K562 (cell line): ENCODE data around the gene BCR. TPM values are rescaled to one million over a fixed set of nuclear protein-coding genes. Genes with fewer than 3 reads are reported as not detected.

ENCODE experiments used
- ATAC-seq: fragments of 200-7000 bp; cut with Tn5 transposase; 3 replicates; pipeline ENCODE4 v1.9.1; 2020; ENCODE audit warnings: moderate library complexity
- BruUV-seq: library from RNA; stranded (reverse); fragments of 400-500 nt; replicated peaks from 2 replicates; lab custom pipeline; 2021; lab: Mats Ljungman, UMichigan
- CTCF ChIA-PET: fragments of 300-600 bp; formaldehyde crosslinking; extraction: SDS; loops from one replicate; lab custom pipeline; 2021; ENCODE audit warnings: low intra/inter-chr PET ratio; lab: Yijun Ruan, JAX
- POLR2A ChIA-PET: fragments of 300-600, 350-650 bp; sonication (Branson Sonifier 250); formaldehyde crosslinking; extraction: SDS; loops from one replicate; lab custom pipeline; 2021; ENCODE audit warnings: antibody characterized with exemption, inconsistent platforms; lab: Yijun Ruan, JAX
- DNase-seq, 4 experiments: peaks; one replicate each; pipeline versions ENCODE4 v3.0.0 to v3.0.0-alpha.2; 2011 to 2018; ENCODE audit warnings: low spot score in 3 of 4, mixed read lengths in 3 of 4; ENCODE audit errors: extremely low read depth in 1 of 4
- FAIRE-seq: peaks from 2 replicates; lab custom pipeline; 2011; peaks lifted over from hg19 to GRCh38; lab: Jason Lieb, UNC
- H2AFZ ChIP-seq: 2 replicates; pipeline ENCODE4 v1.6.0; 2011; ENCODE audit warnings: low read depth, low read length, control low read depth, inconsistent platforms
- H3K27ac ChIP-seq: fragments of 200-600 bp; 3 replicates; pipeline ENCODE4 v1.8.0; 2011; ENCODE audit warnings: low read depth, mild to moderate bottlenecking, control low read depth, inconsistent platforms, low read length, moderate library complexity, mixed read lengths; ENCODE audit errors: extremely low read depth
- H3K27me3 ChIP-seq, 2 experiments: fragments of 300-600 bp in 1 of 2; 2 replicates in 1 of 2; 3 replicates in 1 of 2; pipeline versions ENCODE4 v1.6.0 to v1.8.0; 2011; ENCODE audit warnings: inconsistent platforms in 2 of 2, low read length in 2 of 2, mild to moderate bottlenecking in 1 of 2, mixed read lengths in 1 of 2, moderate library complexity in 1 of 2; ENCODE audit not compliant: control insufficient read depth in 2 of 2, insufficient read depth in 2 of 2
- H3K36me3 ChIP-seq: fragments of 300-600 bp; 3 replicates; pipeline ENCODE4 v1.8.0; 2011; ENCODE audit warnings: mild to moderate bottlenecking, low read length, inconsistent platforms; ENCODE audit not compliant: control insufficient read depth, insufficient read depth
- H3K4me1 ChIP-seq, 2 experiments: fragments of 200-600 bp in 1 of 2; replicated peaks in 1 of 2; 2 replicates in 1 of 2; 3 replicates in 1 of 2; pipeline versions ENCODE4 v1.5.1 to v1.8.0; 2011; ENCODE audit warnings: inconsistent platforms in 2 of 2, low read length in 2 of 2, mild to moderate bottlenecking in 1 of 2, mixed read lengths in 1 of 2, moderate library complexity in 1 of 2; ENCODE audit not compliant: control insufficient read depth in 2 of 2, insufficient read depth in 2 of 2
- H3K4me2 ChIP-seq: 2 replicates; pipeline ENCODE4 v1.6.1; 2011; ENCODE audit warnings: low read length, control low read depth, inconsistent platforms, mixed read lengths; ENCODE audit not compliant: insufficient read depth
- H3K4me3 ChIP-seq: fragments of 200-600 bp; sonication (generic), shearing (Covaris generic); 2 replicates; pipeline ENCODE4 v1.5.1; 2016; ENCODE audit warnings: control low read depth, inconsistent platforms
- H3K79me2 ChIP-seq: fragments of 200-600 bp; 3 replicates; pipeline ENCODE4 v1.8.0; 2011; ENCODE audit warnings: low read length, inconsistent platforms; ENCODE audit not compliant: control insufficient read depth, insufficient read depth
- H3K9ac ChIP-seq, 2 experiments: 2 replicates each; pipeline versions ENCODE4 v1.6.0 to v1.6.1; 2011; ENCODE audit warnings: low read depth in 2 of 2, low read length in 2 of 2, control low read depth in 1 of 2, inconsistent platforms in 1 of 2, mild to moderate bottlenecking in 1 of 2, mixed read lengths in 1 of 2; ENCODE audit not compliant: insufficient read depth in 1 of 2
- H3K9me1 ChIP-seq: one replicate; pipeline ENCODE4 v1.6.0; 2011; ENCODE audit warnings: inconsistent platforms, mild to moderate bottlenecking, low read length, moderate library complexity; ENCODE audit not compliant: control insufficient read depth, insufficient read depth
- H3K9me3 ChIP-seq: replicated peaks from 2 replicates; pipeline ENCODE4 v1.5.1; 2011; ENCODE audit warnings: low read depth, low read length, inconsistent platforms; ENCODE audit not compliant: control insufficient read depth, insufficient read depth
- H4K20me1 ChIP-seq: replicated peaks from 2 replicates; pipeline ENCODE4 v1.6.1; 2011; ENCODE audit warnings: low read length, inconsistent platforms, mixed read lengths; ENCODE audit not compliant: control insufficient read depth, insufficient read depth
- DIDO1 ChIP-seq: fragments of 450-650 bp; IDR thresholded peaks from 2 replicates; pipeline ENCODE4 v1.6.1; 2016; ENCODE audit warnings: low read depth, missing biosample characterization, missing genetic modification characterization
- ERF ChIP-seq: fragments of 450-650 bp; formaldehyde crosslinking; IDR thresholded peaks from 2 replicates; pipeline ENCODE4 v1.4.0; 2020; ENCODE audit warnings: mild to moderate bottlenecking, mixed read lengths
- HMG20A ChIP-seq: fragments of 450-650 bp; formaldehyde crosslinking; conservative IDR thresholded peaks from 2 replicates; pipeline ENCODE4 v1.4.0; 2020; ENCODE audit warnings: mild to moderate bottlenecking, mixed read lengths
- MCM3 ChIP-seq: fragments of 450-650 bp; IDR thresholded peaks from 2 replicates; pipeline ENCODE4 v1.6.1; 2016
- MXI1 ChIP-seq: IDR thresholded peaks from 2 replicates; pipeline ENCODE4 v1.6.1; 2011; ENCODE audit warnings: low read depth, mild to moderate bottlenecking, improper control_type of control experiment, low read length
- MYC ChIP-seq, 2 experiments: fragments of 250-450 bp in 1 of 2; sonication (Bioruptor Pico) in 1 of 2; IDR thresholded peaks; 2 replicates each; pipeline versions ENCODE4 v1.5.1 to v1.6.1; 2012 to 2021; ENCODE audit warnings: low read depth in 2 of 2, borderline replicate concordance in 1 of 2, improper control_type of control experiment in 1 of 2, low read length in 1 of 2, mild to moderate bottlenecking in 1 of 2, moderate library complexity in 1 of 2
- NFIX ChIP-seq: fragments of 250-450 bp; sonication (Bioruptor Pico); IDR thresholded peaks from 2 replicates; pipeline ENCODE4 v1.4.0; 2020; ENCODE audit warnings: low read depth, mild to moderate bottlenecking, moderate library complexity
- NFXL1 ChIP-seq: fragments of 450-650 bp; formaldehyde crosslinking; IDR thresholded peaks from 2 replicates; pipeline ENCODE4 v1.4.0; 2021; ENCODE audit warnings: mild to moderate bottlenecking
- SREBF1 ChIP-seq: fragments of 150-350 bp; IDR thresholded peaks from 2 replicates; pipeline ENCODE4 v1.6.1; 2014; ENCODE audit warnings: antibody characterized with exemption, low read depth, low read length, borderline replicate concordance
- SRSF3 ChIP-seq: fragments of 200-400 bp; formaldehyde crosslinking; IDR thresholded peaks from 2 replicates; pipeline ENCODE4 v1.6.1; 2016; ENCODE audit warnings: mild to moderate bottlenecking, low read length, moderate library complexity; ENCODE audit not compliant: insufficient read depth
- ZFP1 ChIP-seq: fragments of 450-650 bp; formaldehyde crosslinking; IDR thresholded peaks from 2 replicates; pipeline ENCODE4 v1.4.0; 2020; ENCODE audit warnings: mild to moderate bottlenecking, mixed read lengths
- ZNF589 ChIP-seq: fragments of 200-800 bp; sonication (Bioruptor generic); IDR thresholded peaks from 2 replicates; pipeline ENCODE4 v1.6.1; 2016; ENCODE audit warnings: low read depth, missing genetic modification characterization, missing compliant biosample characterization
- ZNF79 ChIP-seq: fragments of 250-450 bp; sonication (Bioruptor Pico); IDR thresholded peaks from 2 replicates; pipeline ENCODE4 v1.4.0; 2020; ENCODE audit warnings: low read depth, mild to moderate bottlenecking, moderate library complexity
- WGBS: fragments of 100-300 bp; shearing (Covaris generic); methylation state at CpG from one replicate; pipeline ENCODE4 v1.1.6; 2016; ENCODE audit warnings: low coverage, mixed read lengths; ENCODE audit not compliant: insufficient coverage; ENCODE audit errors: missing lambda C conversion rate; 5-methylcytosine and 5-hydroxymethylcytosine counted together
- in situ Hi-C: fragments of 300-500 bp; cut with MboI; formaldehyde crosslinking; loops from 4 replicates; pipeline ENCODE4 v1.15.0; 2018; ENCODE audit warnings: inconsistent platforms, mixed read lengths
- intact Hi-C: fragments of 100-400 bp; cut with micrococcal nuclease; formaldehyde crosslinking; loops from 2 replicates; pipeline ENCODE4 v1.14.2; 2022
- polyA plus RNA-seq, 8 experiments: library from polyadenylated mRNA; depleted of rRNA in 4 of 8; stranded (reverse) in 5 of 8; unstranded in 3 of 8; fragments of >200 nt; fragmentation: Nextera tagmentation in 2 of 8; fragmentation: Illumina TruSeq in 1 of 8; extraction: Ambion mirVana in 2 of 8; extraction: Trizol in 1 of 8; gene quantifications; 2 replicates each; pipeline versions ENCODE4 v1.2.1 to v1.2.3, GENCODE V29; 2011 to 2014; ENCODE audit warnings: inconsistent platforms in 1 of 8, missing spikeins in 1 of 8
- total RNA-seq, 7 experiments: library from RNA; depleted of rRNA in 6 of 7; stranded (reverse); fragments of >200 nt in 6 of 7; fragmentation: Illumina TruSeq in 2 of 7; extraction: Trizol in 2 of 7; gene quantifications; 2 replicates each; pipeline versions ENCODE4 v1.2.1 to v1.2.3, GENCODE V29; 2011 to 2021; ENCODE audit warnings: low replicate concordance in 1 of 7
- TF ChIP-seq, protein P1 (sequence below): IDR thresholded peaks from 3 replicates; pipeline ENCODE4 v1.6.1; 2011; ENCODE audit warnings: borderline replicate concordance, mild to moderate bottlenecking, moderate library complexity; ENCODE audit not compliant: insufficient read length; ENCODE audit errors: extremely low read depth

BCR gene
- total and polyA plus RNA-seq, 9 of the 15 experiments (the other 6 are each of a cell fraction or from before 2014, with no cell fraction given): 0.41 to 150 (median 45.6) TPM

DNA sequence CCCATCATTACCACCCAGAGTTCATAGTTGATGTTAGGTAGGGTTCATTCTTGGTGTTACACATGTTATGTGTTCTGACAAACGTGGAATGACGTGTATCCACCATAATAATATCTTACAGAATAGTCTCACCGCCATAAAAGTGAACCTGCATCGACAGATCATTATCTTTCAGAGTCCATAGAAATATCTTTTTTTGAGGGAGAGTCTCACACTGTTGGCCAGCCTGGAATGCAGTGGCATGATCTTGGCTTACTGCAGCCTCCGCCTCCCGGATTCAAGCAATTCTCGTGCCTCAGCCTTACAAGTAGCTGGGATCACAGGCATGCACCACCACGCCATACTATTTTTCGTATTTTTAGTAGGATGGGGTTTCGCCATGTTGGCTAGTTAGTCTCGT, 113.9 kb downstream of the BCR start:
- no peak for DNase-seq
- Histone ChIP-seq H3K4me2 (no peak overlapping the region), H3K9me3 (no peaks in the 10 kb centered on the region), H3K27me3 (no peaks in the 10 kb centered on the region), H2AFZ (no peak overlapping the region), H3K9ac (no peak overlapping the region), H3K27ac (no peak overlapping the region), H3K4me1 (peaks cover 0 to 1% of the 10 kb centered on the region in 2 experiments; a peak in 1 of 5 replicates), H4K20me1 (peaks cover 12% of the 10 kb centered on the region), H3K9me1 (peaks cover 10% of the 10 kb centered on the region), H3K36me3 (peaks cover 14% of the 10 kb centered on the region; the same call in 2 of the 3 replicates), H3K79me2 (no peaks in the 10 kb centered on the region), H3K4me3 (no peak overlapping the region)
- WGBS: 93% methylated on average over 11 of the region's 11 CpGs
- ChIA-PET POLR2A (no interaction called here), CTCF (no interaction called here)
- BruUV-seq: no TSS peak
- TF ChIP-seq SRSF3: no peak
- no peak for TF ChIP-seq ZNF589
- no peak for TF ChIP-seq MXI1
- TF ChIP-seq NFIX: no peak
- no peak for TF ChIP-seq MYC (IDR thresholded peaks at IDR 0.05; ENCODE audit: low read depth, low read length)
- no peak for TF ChIP-seq MYC (CRISPR knock-in tag; IDR thresholded peaks at IDR 0.05; ENCODE audit: borderline replicate concordance, low read depth)
- no peak for TF ChIP-seq NFXL1 (CRISPR knock-in tag)
- intact Hi-C loops (no loop called here), in situ Hi-C loops (no loop called here)
- no peak for FAIRE-seq
- no peak for ATAC-seq

DNA sequence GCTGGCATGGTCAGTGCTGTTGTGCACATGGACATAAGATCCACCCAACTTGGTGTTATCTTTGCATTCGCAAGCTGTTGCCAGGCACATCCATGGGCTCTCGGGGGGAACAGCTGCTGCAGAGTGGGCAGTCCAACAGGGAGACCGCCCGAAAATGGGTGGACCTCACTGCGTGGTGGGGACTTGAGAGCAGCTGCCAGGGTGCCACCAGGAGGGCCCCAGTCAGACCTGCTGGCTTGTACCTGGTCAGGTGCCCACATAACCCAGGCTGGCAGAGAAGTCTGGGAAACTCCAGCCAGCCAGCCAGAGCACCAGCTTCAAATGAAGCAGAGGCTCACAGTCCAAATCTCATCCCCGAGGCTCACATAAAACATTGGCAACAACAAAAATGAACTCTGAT, 120.2 kb downstream of the BCR start:
- BruUV-seq: no TSS peak
- ChIA-PET POLR2A (no interaction called here), CTCF (no interaction called here)
- no peak overlapping the region for H3K27ac ChIP-seq
- in situ Hi-C loops (loop anchor here (10.0 to 25.0 kb wide), 2 partner anchors 84 to 562 kb away; partner anchors contain the start of gene SLC2A11), intact Hi-C loops (no loop called here)
- H3K9ac ChIP-seq: no peak overlapping the region
- H3K9me1 ChIP-seq: peaks cover 3% of the 10 kb centered on the region
- no peaks in the 10 kb centered on the region for H3K9me3 ChIP-seq
- DNase-seq (no peak), FAIRE-seq (no peak), ATAC-seq (no peak)
- H3K79me2 ChIP-seq: no peaks in the 10 kb centered on the region
- 87% methylated on average over 3 of the region's 6 CpGs for WGBS
- H4K20me1 ChIP-seq: no peaks in the 10 kb centered on the region
- peaks cover 0 to 5% of the 10 kb centered on the region in 2 experiments; a peak in 2 of 5 replicates for H3K4me1 ChIP-seq
- no peaks in the 10 kb centered on the region for H3K27me3 ChIP-seq
- peaks cover 8% of the 10 kb centered on the region; the same call in 2 of the 3 replicates for H3K36me3 ChIP-seq
- H2AFZ ChIP-seq: no peak overlapping the region
- no peak overlapping the region for H3K4me2 ChIP-seq
- H3K4me3 ChIP-seq: no peak overlapping the region
- no peak for TF ChIP-seq SREBF1
- TF ChIP-seq ZFP1: no peak
- TF ChIP-seq, protein P1, sequence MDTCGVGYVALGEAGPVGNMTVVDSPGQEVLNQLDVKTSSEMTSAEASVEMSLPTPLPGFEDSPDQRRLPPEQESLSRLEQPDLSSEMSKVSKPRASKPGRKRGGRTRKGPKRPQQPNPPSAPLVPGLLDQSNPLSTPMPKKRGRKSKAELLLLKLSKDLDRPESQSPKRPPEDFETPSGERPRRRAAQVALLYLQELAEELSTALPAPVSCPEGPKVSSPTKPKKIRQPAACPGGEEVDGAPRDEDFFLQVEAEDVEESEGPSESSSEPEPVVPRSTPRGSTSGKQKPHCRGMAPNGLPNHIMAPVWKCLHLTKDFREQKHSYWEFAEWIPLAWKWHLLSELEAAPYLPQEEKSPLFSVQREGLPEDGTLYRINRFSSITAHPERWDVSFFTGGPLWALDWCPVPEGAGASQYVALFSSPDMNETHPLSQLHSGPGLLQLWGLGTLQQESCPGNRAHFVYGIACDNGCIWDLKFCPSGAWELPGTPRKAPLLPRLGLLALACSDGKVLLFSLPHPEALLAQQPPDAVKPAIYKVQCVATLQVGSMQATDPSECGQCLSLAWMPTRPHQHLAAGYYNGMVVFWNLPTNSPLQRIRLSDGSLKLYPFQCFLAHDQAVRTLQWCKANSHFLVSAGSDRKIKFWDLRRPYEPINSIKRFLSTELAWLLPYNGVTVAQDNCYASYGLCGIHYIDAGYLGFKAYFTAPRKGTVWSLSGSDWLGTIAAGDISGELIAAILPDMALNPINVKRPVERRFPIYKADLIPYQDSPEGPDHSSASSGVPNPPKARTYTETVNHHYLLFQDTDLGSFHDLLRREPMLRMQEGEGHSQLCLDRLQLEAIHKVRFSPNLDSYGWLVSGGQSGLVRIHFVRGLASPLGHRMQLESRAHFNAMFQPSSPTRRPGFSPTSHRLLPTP: no peak
- no peak for TF ChIP-seq NFIX
- no peak for TF ChIP-seq HMG20A (CRISPR knock-in tag)
- no peak for TF ChIP-seq ZNF79 (CRISPR knock-in tag)
- TF ChIP-seq MCM3: no peak
- no peak for TF ChIP-seq ERF (CRISPR knock-in tag)
- TF ChIP-seq DIDO1: no peak
